ENCODE data around the gene SLC7A5. TPM values are rescaled to one million over a fixed set of nuclear protein-coding genes. Genes with fewer than 3 reads are reported as not detected.
"Not testable (repeated sequence)": the region's sequence is repeated elsewhere in the genome, so short reads cannot be mapped to it uniquely, and the experiment has no call there.

SLC7A5 gene
- total and polyA plus RNA-seq, 2 donors (not counting 3 experiments of a cell fraction or from before 2014, with no cell fraction given): 14.1 to 29.2 TPM

DNA sequence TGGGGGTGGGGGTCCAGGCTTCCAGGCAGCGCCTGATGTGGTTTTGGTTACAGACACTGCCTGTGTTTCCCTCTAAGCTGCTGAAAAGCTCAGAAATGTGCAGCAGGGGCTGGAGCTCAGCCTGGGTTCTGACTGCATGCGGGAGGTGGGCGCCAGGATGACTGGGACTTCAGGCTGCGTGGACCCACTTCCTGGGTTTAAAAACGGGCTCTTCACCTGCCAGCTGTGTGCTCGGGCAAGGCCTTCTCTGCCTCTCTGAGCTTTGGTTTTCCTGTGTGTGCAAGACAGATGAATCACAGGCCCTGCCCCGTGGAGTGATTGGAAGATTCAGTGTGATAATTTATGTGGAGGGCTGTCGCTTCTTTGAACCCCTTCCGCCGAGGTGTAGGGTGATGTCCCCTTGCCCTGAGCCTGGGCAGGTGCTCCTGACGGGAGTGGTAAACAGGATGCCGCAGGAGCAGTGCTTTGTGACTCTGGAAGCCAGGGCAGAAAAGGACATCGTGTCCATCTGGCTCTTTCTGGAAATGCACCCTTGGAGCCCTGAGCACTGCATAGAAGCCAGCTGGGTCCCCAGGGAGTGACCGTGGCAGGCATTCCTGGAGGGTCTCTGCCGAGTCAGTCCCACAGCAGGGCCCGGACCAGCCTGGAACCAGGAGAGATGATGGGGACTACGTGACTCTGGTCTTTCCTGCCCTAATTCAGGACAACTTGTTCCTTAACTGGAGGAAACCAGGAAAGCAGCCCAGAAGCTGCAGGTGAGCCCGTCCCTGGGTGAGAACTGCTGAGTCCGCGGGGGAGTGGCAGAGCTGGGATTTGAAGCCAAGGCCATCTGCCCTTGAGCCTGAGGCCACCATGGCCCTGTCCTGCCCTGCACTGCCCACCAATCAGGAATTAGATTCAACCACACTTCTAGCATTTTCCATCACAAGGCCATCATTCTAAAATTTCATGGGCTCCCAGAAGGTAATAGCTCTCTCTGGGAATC, 28.5 kb upstream of the SLC7A5 start:
- H3K4me2 ChIP-seq (ENCODE audit: insufficient read depth, low read length): no peak overlapping the region
- no TSS peak for BruUV-seq (replicated peaks)
- H3K79me2 ChIP-seq (ENCODE audit: control insufficient read depth, insufficient read depth, low read length): no peaks in the 10 kb centered on the region
- no peak overlapping the region for H2AFZ ChIP-seq (ENCODE audit: low read depth, low read length)
- intact Hi-C loops (cut with micrococcal nuclease): no loop called here
- CTCF ChIA-PET: no interaction called here
- H3K9me3 ChIP-seq (replicated peaks; ENCODE audit: control insufficient read depth, insufficient read depth, low read length): no peaks in the 10 kb centered on the region
- no peaks in the 10 kb centered on the region for H3K27me3 ChIP-seq (ENCODE audit: control insufficient read depth in 2 of 2, insufficient read depth in 2 of 2, low read length in 2 of 2)
- TF ChIP-seq POLR2A (IDR thresholded peaks at IDR 0.05; ENCODE audit: low read depth, low read length) (no peak), MYC (IDR thresholded peaks at IDR 0.05; ENCODE audit: low read depth, low read length) (no peak), GATA2 (IDR thresholded peaks at IDR 0.05; ENCODE audit: insufficient read depth, insufficient read length, low read depth, low read length) (no peak), JUN (IDR thresholded peaks at IDR 0.05; ENCODE audit: borderline replicate concordance, insufficient read depth, insufficient read length, low read depth) (no peak), POLR2AphosphoS5 (IDR thresholded peaks at IDR 0.05; ENCODE audit: insufficient read depth, low read depth, low read length) (no peak), EZH2 (IDR thresholded peaks at IDR 0.05; ENCODE audit: borderline replicate concordance, low read depth, low read length, severe bottlenecking) (no peak), FOS (IDR thresholded peaks at IDR 0.05; ENCODE audit: borderline replicate concordance, insufficient read depth, low read length) (no peak)
- TF ChIP-seq, protein P1, sequence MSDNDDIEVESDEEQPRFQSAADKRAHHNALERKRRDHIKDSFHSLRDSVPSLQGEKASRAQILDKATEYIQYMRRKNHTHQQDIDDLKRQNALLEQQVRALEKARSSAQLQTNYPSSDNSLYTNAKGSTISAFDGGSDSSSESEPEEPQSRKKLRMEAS (IDR thresholded peaks at IDR 0.05; ENCODE audit: insufficient read depth, insufficient read length): no peak
- TF ChIP-seq, protein P2, sequence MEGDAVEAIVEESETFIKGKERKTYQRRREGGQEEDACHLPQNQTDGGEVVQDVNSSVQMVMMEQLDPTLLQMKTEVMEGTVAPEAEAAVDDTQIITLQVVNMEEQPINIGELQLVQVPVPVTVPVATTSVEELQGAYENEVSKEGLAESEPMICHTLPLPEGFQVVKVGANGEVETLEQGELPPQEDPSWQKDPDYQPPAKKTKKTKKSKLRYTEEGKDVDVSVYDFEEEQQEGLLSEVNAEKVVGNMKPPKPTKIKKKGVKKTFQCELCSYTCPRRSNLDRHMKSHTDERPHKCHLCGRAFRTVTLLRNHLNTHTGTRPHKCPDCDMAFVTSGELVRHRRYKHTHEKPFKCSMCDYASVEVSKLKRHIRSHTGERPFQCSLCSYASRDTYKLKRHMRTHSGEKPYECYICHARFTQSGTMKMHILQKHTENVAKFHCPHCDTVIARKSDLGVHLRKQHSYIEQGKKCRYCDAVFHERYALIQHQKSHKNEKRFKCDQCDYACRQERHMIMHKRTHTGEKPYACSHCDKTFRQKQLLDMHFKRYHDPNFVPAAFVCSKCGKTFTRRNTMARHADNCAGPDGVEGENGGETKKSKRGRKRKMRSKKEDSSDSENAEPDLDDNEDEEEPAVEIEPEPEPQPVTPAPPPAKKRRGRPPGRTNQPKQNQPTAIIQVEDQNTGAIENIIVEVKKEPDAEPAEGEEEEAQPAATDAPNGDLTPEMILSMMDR (IDR thresholded peaks at IDR 0.05; ENCODE audit: extremely low read depth in 1 of 2, insufficient read depth in 1 of 2, low read depth in 1 of 2, low read length in 2 of 2): no peak
- no peak overlapping the region for H3K4me3 ChIP-seq (replicated peaks in 1 of 3; ENCODE audit: insufficient read depth in 1 of 3, low read depth in 1 of 3, low read length in 3 of 3)
- no peaks in the 10 kb centered on the region for H3K4me1 ChIP-seq (ENCODE audit: control insufficient read depth, extremely low read depth, insufficient read depth, low read length)
- no peaks in the 10 kb centered on the region for H3K36me3 ChIP-seq (ENCODE audit: control insufficient read depth in 2 of 2, extremely low read depth in 1 of 2, insufficient read depth in 2 of 2, low read length in 2 of 2)
- DNase-seq (ENCODE audit: low read depth, low spot score) (no peak), FAIRE-seq (no peak)
- POLR2A ChIA-PET: no interaction called here
- no peaks in the 10 kb centered on the region for H3K9me1 ChIP-seq (replicated peaks; ENCODE audit: control insufficient read depth, extremely low read depth, insufficient read depth, low read length)
- H4K20me1 ChIP-seq (replicated peaks; ENCODE audit: control insufficient read depth, extremely low read depth, insufficient read depth, low read length): no peaks in the 10 kb centered on the region
- dilution Hi-C loops (cut with MboI; ENCODE audit: extremely low pct_ligation_motif_present, low sequenced_read_pairs): no loop called here
- no peak overlapping the region for H3K27ac ChIP-seq (ENCODE audit: insufficient read depth, low read depth, low read length)
- H3K9ac ChIP-seq (replicated peaks; ENCODE audit: extremely low read depth, insufficient read depth, low read length): no peak overlapping the region

DNA sequence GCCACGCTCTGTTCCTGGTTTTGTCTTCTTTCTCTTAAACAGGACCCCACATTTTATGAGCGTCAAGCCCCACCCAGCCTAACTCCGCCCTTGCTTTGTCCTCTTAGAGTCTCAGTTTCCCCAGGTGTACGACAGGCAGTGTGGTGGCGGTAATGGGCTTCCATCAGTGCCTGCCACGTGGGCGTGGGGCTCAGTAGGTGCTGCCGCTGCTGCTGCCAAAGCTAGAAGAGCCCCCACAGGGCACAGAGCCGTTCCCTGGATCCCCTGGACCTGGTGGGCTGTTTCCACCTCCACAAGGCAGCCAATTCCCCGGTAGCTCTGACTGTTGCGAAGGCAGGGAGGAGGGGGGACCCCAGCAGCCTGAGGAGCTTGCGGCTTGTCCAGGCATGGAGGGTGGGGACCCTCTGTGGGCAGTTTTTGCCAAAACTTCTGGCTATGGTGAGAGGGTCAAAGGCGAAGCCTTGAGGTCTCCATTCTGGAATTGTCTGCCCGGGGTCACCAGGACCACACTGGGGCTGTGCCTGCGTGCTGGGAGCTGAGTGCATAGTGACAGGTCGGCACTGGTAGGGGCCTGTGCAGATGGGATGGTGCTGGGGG, 27.7 kb upstream of the SLC7A5 start:
- CTCF ChIA-PET: interaction anchor here (1.0 kb wide), 1 partner anchor 11 kb away, joined by 3 read pairs; no protein-coding TSS in a partner anchor
- POLR2A ChIA-PET; H3K79me2 ChIP-seq (ENCODE audit: control insufficient read depth, insufficient read depth, low read length): not testable (repeated sequence)

More for the DNA sequence above, 27.7 kb upstream of the SLC7A5 start:
- H2AFZ ChIP-seq (ENCODE audit: low read depth, low read length); H3K9me3 ChIP-seq (replicated peaks; ENCODE audit: control insufficient read depth, insufficient read depth, low read length); H3K4me1 ChIP-seq (ENCODE audit: control insufficient read depth, extremely low read depth, insufficient read depth, low read length); H3K36me3 ChIP-seq (ENCODE audit: control insufficient read depth in 2 of 2, extremely low read depth in 1 of 2, insufficient read depth in 2 of 2, low read length in 2 of 2); dilution Hi-C loops (cut with MboI; ENCODE audit: extremely low pct_ligation_motif_present, low sequenced_read_pairs); H4K20me1 ChIP-seq (replicated peaks; ENCODE audit: control insufficient read depth, extremely low read depth, insufficient read depth, low read length); intact Hi-C loops (cut with micrococcal nuclease); H3K4me3 ChIP-seq (replicated peaks in 1 of 3; ENCODE audit: insufficient read depth in 1 of 3, low read depth in 1 of 3, low read length in 3 of 3); H3K27me3 ChIP-seq (ENCODE audit: control insufficient read depth in 2 of 2, insufficient read depth in 2 of 2, low read length in 2 of 2); H3K9me1 ChIP-seq (replicated peaks; ENCODE audit: control insufficient read depth, extremely low read depth, insufficient read depth, low read length); BruUV-seq (replicated peaks); DNase-seq (ENCODE audit: low read depth, low spot score); H3K4me2 ChIP-seq (ENCODE audit: insufficient read depth, low read length); H3K27ac ChIP-seq (ENCODE audit: insufficient read depth, low read depth, low read length); H3K9ac ChIP-seq (replicated peaks; ENCODE audit: extremely low read depth, insufficient read depth, low read length); FAIRE-seq: not testable (repeated sequence)
